ENCODE data around the gene MAP3K6. TPM values are rescaled to one million over a fixed set of nuclear protein-coding genes. Genes with fewer than 3 reads are reported as not detected.
A peak's percentile ranks its signal among the peaks of the same experiment; 100 is the strongest.

The MAP3K6 gene
- total RNA-seq, 1 donor from 2014 or later: 12.1 TPM

- H3K4me3 ChIP-seq (ENCODE audit: low read depth, low read length): no peak overlapping the region
- FAIRE-seq (no peak), DNase-seq (ENCODE audit: low read depth) (no peak)
- peaks cover 69% of the 10 kb centered on the region for H3K36me3 ChIP-seq (ENCODE audit: control insufficient read depth, insufficient read depth, low read length)
- TF ChIP-seq CTCF (IDR thresholded peaks at IDR 0.05; ENCODE audit: insufficient read depth, low read length, severe bottlenecking): no peak
- no peaks in the 10 kb centered on the region for H3K27me3 ChIP-seq (ENCODE audit: control insufficient read depth, insufficient read depth, low read length)
Observed at GRCh38 chr1:27360159-27361043, 6.4 kb downstream of the MAP3K6 start.

GRCh38 chr1:27359822-27360158, 7.0 kb downstream of the MAP3K6 start:
- Histone ChIP-seq H3K36me3 (ENCODE audit: control insufficient read depth, insufficient read depth, low read length) (peaks cover 71% of the 10 kb centered on the region), H3K27me3 (ENCODE audit: control insufficient read depth, insufficient read depth, low read length) (no peaks in the 10 kb centered on the region), H3K4me3 (ENCODE audit: low read depth, low read length) (no peak overlapping the region)
- TF ChIP-seq CTCF (IDR thresholded peaks at IDR 0.05; ENCODE audit: insufficient read depth, low read length, severe bottlenecking): no peak
- DNase-seq (ENCODE audit: low read depth): no peak
- FAIRE-seq: peak; percentile 70

GRCh38 chr1:27358928-27359313, 7.8 kb downstream of the MAP3K6 start:
- H3K36me3 ChIP-seq (ENCODE audit: control insufficient read depth, insufficient read depth, low read length): peaks cover 62% of the 10 kb centered on the region
- no peak for FAIRE-seq
- no peak for DNase-seq (ENCODE audit: low read depth)
- no peak for TF ChIP-seq CTCF (IDR thresholded peaks at IDR 0.05; ENCODE audit: insufficient read depth, low read length, severe bottlenecking)
- H3K27me3 ChIP-seq (ENCODE audit: control insufficient read depth, insufficient read depth, low read length): no peaks in the 10 kb centered on the region
- no peak overlapping the region for H3K4me3 ChIP-seq (ENCODE audit: low read depth, low read length)

- Histone ChIP-seq H3K36me3 (ENCODE audit: control insufficient read depth, insufficient read depth, low read length) (peaks cover 56% of the 10 kb centered on the region), H3K4me3 (ENCODE audit: low read depth, low read length) (no peak overlapping the region), H3K27me3 (ENCODE audit: control insufficient read depth, insufficient read depth, low read length) (no peaks in the 10 kb centered on the region)
- no peak for TF ChIP-seq CTCF (IDR thresholded peaks at IDR 0.05; ENCODE audit: insufficient read depth, low read length, severe bottlenecking)
- FAIRE-seq (peak; percentile 36), DNase-seq (ENCODE audit: low read depth) (no peak)
Observed at GRCh38 chr1:27358038-27358927, 8.5 kb downstream of the MAP3K6 start.

GRCh38 chr1:27357281-27358037, 9.3 kb downstream of the MAP3K6 start:
- Histone ChIP-seq H3K27me3 (ENCODE audit: control insufficient read depth, insufficient read depth, low read length) (no peaks in the 10 kb centered on the region), H3K36me3 (ENCODE audit: control insufficient read depth, insufficient read depth, low read length) (peaks cover 53% of the 10 kb centered on the region), H3K4me3 (ENCODE audit: low read depth, low read length) (no peak overlapping the region)
- peak; percentile 98 for TF ChIP-seq CTCF (IDR thresholded peaks at IDR 0.05; ENCODE audit: insufficient read depth, low read length, severe bottlenecking)
- FAIRE-seq (no peak), DNase-seq (ENCODE audit: low read depth) (peak; percentile 31)

Data from bronchial epithelial cell (primary cell).